ENCODE results near the gene SMARCAD1. TPM values are rescaled to one million over a fixed set of nuclear protein-coding genes. Genes with fewer than 3 reads are reported as not detected.

SMARCAD1 gene
- total and polyA plus RNA-seq, 9 of the 15 experiments (the other 6 are each of a cell fraction or from before 2014, with no cell fraction given): 11.2 to 52.2 (median 34.6) TPM

- Histone ChIP-seq H3K9me3 (replicated peaks; ENCODE audit: control insufficient read depth, insufficient read depth, low read depth, low read length) (no peaks in the 10 kb centered on the region), H4K20me1 (replicated peaks; ENCODE audit: control insufficient read depth, insufficient read depth, low read length) (no peaks in the 10 kb centered on the region), H3K9ac (ENCODE audit: insufficient read depth in 1 of 2, low read depth in 2 of 2, low read length in 2 of 2) (no peak overlapping the region), H3K27me3 (ENCODE audit: control insufficient read depth in 2 of 2, insufficient read depth in 2 of 2, low read length in 2 of 2) (no peaks in the 10 kb centered on the region; a peak in 1 of 5 replicates), H3K4me1 (replicated peaks in 1 of 2; ENCODE audit: control insufficient read depth in 2 of 2, insufficient read depth in 2 of 2, low read length in 2 of 2) (peaks cover 0 to 2% of the 10 kb centered on the region in 2 experiments; a peak in 1 of 5 replicates), H3K27ac (ENCODE audit: extremely low read depth, low read depth, low read length) (no peak overlapping the region), H3K4me3 (no peak overlapping the region), H2AFZ (ENCODE audit: low read depth, low read length) (peak overlapping the region; percentile 16), H3K9me1 (ENCODE audit: control insufficient read depth, insufficient read depth, low read length) (no peaks in the 10 kb centered on the region), H3K4me2 (ENCODE audit: insufficient read depth, low read length) (no peak overlapping the region), H3K79me2 (ENCODE audit: control insufficient read depth, insufficient read depth, low read length) (no peaks in the 10 kb centered on the region), H3K36me3 (ENCODE audit: control insufficient read depth, insufficient read depth, low read length) (no peaks in the 10 kb centered on the region)
- peak; percentile 48 for ATAC-seq
- FAIRE-seq: peak; percentile 74
- BruUV-seq (replicated peaks): no TSS peak
- DNase-seq (ENCODE audit: extremely low read depth in 1 of 4, low spot score in 3 of 4): no peak
- in situ Hi-C loops (cut with MboI) (no loop called here), intact Hi-C loops (cut with micrococcal nuclease) (no loop called here)
- 27% methylated on average over 4 of the region's 4 CpGs for WGBS (ENCODE audit: insufficient coverage, low coverage, missing lambda C conversion rate)
- ChIA-PET CTCF (ENCODE audit: low intra/inter-chr PET ratio) (no interaction called here), POLR2A (interaction anchor here (1.5 kb wide), 1 partner anchor 10 kb away, joined by 3 read pairs; no protein-coding TSS in a partner anchor)
- TF ChIP-seq E2F3 (CRISPR knock-in tag; IDR thresholded peaks at IDR 0.05) (no peak), SUPT5H (IDR thresholded peaks at IDR 0.05) (no peak), CXXC5 (CRISPR knock-in tag; IDR thresholded peaks at IDR 0.05) (no peak), NUFIP1 (IDR thresholded peaks at IDR 0.05; ENCODE audit: partially characterized antibody) (no peak), ZNF766 (CRISPR knock-in tag; conservative IDR thresholded peaks at IDR 0.05) (no peak), HDAC3 (IDR thresholded peaks at IDR 0.05; ENCODE audit: borderline replicate concordance, partially characterized antibody) (no peak), MAFG (tag; conservative IDR thresholded peaks at IDR 0.05) (peak; percentile 48), CBX8 (IDR thresholded peaks at IDR 0.05; ENCODE audit: borderline replicate concordance, extremely low read depth, low read depth, low read length, poor library complexity, severe bottlenecking) (no peak), WHSC1 (IDR thresholded peaks at IDR 0.05; ENCODE audit: low read length) (no peak), TCFL5 (CRISPR knock-in tag; conservative IDR thresholded peaks at IDR 0.05) (no peak), SOX6 (IDR thresholded peaks at IDR 0.05) (peak; percentile 61; the same call in 1 of the 2 replicates), KLF1 (tag; IDR thresholded peaks at IDR 0.05) (no peak), TEAD1 (CRISPR knock-in tag; IDR thresholded peaks at IDR 0.05) (no peak), ZFP1 (CRISPR knock-in tag; IDR thresholded peaks at IDR 0.05) (no peak), E2F6 (IDR thresholded peaks at IDR 0.05; ENCODE audit: borderline replicate concordance in 1 of 2, extremely low read depth in 1 of 2, insufficient read depth in 1 of 2, insufficient read length in 1 of 2, low read depth in 1 of 2, low read length in 1 of 2, poor library complexity in 1 of 2, severe bottlenecking in 1 of 2) (no peak), SRSF7 (optimal IDR thresholded peaks at IDR 0.05; ENCODE audit: low read depth, low read length) (no peak), ZNF551 (CRISPR knock-in tag; IDR thresholded peaks at IDR 0.05) (no peak), DNMT1 (IDR thresholded peaks at IDR 0.05) (no peak), GATAD2B (IDR thresholded peaks at IDR 0.05; ENCODE audit: borderline replicate concordance) (no peak), PHF20 (IDR thresholded peaks at IDR 0.05; ENCODE audit: partially characterized antibody) (no peak), DPF2 (IDR thresholded peaks at IDR 0.05) (peak; percentile 34; the same call in 1 of the 2 replicates), MED1 (CRISPR knock-in tag; IDR thresholded peaks at IDR 0.05; ENCODE audit: borderline replicate concordance) (no peak), EP300 (IDR thresholded peaks at IDR 0.05; ENCODE audit: low read length) (0 out of 2 replicates have a peak, but pooled peaks have one; percentile 9)
Observed at GRCh38 chr4:94338681-94339351, 131.2 kb downstream of the SMARCAD1 start.

Measured in K562 (cell line).